HG02885 (cell line): ENCODE data around the gene ZNF611.
"Not testable (repeated sequence)": the region's sequence is repeated elsewhere in the genome, so short reads cannot be mapped to it uniquely, and the experiment has no call there.

ENCODE experiments used
- ATAC-seq: cut with Tn5 transposase; IDR thresholded peaks from one replicate; pipeline ENCODE4 v1.9.1; 2021; ENCODE audit warnings: mild to moderate bottlenecking; ENCODE audit not compliant: unreplicated experiment, poor library complexity

ZNF611 gene

GRCh38 chr19:52720541-52720940 is 14.3 kb downstream of the ZNF611 start:
- not testable (repeated sequence) for ATAC-seq

DNA sequence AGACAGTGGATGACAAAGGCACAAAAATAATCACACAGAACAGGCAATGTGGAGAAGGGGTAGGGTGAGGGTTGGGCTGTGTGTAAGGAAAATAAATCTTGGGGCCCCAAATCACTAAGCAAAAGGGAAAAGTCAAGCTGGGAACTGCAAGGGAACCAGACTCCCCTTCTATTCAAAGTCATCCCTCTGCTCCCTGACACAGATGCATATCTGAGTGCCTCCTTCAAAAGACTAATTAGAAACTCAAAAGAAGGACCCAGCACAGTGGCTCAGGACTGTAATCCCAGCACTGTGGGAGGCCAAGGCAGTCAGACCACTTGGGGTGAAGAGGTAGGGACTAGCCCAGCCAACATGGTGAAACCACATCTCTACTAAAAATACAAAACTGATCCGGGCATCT is 18.3 kb downstream of the ZNF611 start:
- no peak for ATAC-seq

GRCh38 chr19:52715902-52716301 is 18.9 kb downstream of the ZNF611 start:
- ATAC-seq: not testable (repeated sequence)

DNA sequence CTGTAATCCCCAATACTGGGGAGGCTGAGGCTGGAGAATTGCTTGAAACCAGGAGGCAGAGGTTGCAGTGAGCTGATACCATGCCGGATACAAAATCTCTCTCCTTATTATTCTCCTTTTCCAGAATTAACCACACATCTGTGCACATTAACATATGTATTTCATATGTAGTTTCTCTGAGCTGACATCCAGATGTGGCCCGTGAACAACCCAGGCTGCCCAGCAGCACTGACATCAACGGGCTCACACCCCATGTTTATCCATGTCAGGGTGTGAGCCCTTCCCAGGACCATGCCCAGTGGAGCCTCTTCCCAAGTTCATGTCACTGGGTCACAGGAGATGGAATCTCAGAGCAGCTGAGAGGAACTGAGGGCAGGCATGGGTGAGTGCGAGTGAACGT is 19.5 kb downstream of the ZNF611 start:
- ATAC-seq: not testable (repeated sequence)

GRCh38 chr19:52713051-52713450 is 21.8 kb downstream of the ZNF611 start:
- ATAC-seq: not testable (repeated sequence)

- not testable (repeated sequence) for ATAC-seq
Measured at GRCh38 chr19:52711661-52712060, 23.2 kb downstream of the ZNF611 start.

GRCh38 chr19:52710538-52710937 is 24.3 kb downstream of the ZNF611 start:
- no peak for ATAC-seq

DNA sequence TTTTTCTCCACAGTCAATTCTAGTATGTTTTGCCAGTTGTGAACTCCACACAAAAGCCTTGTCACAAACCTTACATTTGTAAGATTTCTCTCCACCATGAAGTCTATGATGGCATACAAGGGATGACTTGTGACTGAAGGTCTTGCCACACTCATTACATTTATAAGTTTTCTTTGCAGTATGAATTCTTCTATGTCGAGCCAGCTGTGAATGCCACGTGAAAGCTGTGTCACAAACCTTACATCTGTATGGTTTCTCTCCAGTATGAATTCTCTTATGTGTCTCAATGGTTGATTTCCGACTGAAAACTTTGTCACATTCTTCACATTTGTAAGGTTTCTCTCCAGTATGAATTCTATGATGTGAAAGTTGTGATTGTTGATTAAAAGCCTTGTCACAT is 29.2 kb downstream of the ZNF611 start:
- not testable (repeated sequence) for ATAC-seq

DNA sequence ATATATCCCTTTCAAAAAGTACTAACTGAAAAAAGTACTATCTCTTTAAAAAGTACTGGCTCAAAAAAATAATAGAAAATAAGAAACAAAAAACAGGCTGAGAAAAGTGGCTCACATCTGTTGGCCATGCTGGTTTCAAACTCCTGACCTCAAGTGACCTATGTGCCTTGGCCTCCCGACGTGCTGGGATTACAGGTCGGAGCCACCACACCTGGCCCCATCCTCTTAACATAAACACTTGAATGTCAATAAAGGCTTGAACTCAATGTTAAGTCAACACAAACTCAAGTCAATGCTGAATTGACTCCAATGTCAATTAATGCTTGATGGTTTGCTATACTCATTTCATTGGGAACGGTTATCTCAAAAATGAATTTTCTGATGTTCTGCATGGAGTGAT is 30.9 kb downstream of the ZNF611 start:
- no peak for ATAC-seq

GRCh38 chr19:52700673-52701072 is 34.2 kb downstream of the ZNF611 start:
- ATAC-seq: no peak

- not testable (repeated sequence) for ATAC-seq
Measured at GRCh38 chr19:52699555-52699954, 35.3 kb downstream of the ZNF611 start.

DNA sequence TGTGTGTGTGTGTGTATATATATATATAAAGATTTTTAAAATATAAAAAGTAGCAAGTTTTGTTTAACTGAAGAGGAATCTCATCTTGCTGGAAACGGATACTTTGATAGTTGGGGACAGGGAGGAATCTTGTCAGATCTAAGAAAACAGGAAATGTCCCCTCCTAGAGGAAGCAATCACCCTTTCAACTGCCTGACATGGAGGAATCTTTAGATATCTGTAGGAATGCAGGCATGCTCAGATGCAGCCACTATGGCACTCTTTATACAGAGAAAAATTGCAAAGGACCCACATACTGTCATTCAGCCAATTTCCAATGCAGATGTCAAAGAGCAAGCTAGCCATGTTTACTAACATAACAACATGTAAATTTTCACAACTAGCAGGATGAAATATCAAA is 38.8 kb downstream of the ZNF611 start:
- no peak for ATAC-seq

GRCh38 chr19:52694921-52695320 is 39.9 kb downstream of the ZNF611 start:
- ATAC-seq: no peak

DNA sequence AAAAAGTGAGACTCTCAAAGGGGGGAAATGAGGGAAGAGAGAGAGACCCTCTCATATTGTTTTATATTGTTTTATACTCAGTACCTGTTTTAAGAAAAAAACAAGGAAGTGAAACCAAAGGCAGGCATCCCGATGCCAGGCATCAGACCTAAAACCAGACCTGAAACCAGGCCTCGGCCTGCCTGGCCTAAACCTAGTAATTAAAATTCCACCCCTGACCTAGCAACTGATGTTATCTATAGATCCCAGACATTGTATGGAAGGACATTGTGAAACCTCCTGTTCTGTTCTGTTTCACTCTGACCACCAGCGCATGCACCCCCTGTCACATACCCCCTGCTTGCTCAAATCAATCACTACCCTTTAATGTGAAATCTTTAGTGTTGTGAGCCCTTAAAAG is 40.6 kb downstream of the ZNF611 start:
- ATAC-seq: not testable (repeated sequence)

DNA sequence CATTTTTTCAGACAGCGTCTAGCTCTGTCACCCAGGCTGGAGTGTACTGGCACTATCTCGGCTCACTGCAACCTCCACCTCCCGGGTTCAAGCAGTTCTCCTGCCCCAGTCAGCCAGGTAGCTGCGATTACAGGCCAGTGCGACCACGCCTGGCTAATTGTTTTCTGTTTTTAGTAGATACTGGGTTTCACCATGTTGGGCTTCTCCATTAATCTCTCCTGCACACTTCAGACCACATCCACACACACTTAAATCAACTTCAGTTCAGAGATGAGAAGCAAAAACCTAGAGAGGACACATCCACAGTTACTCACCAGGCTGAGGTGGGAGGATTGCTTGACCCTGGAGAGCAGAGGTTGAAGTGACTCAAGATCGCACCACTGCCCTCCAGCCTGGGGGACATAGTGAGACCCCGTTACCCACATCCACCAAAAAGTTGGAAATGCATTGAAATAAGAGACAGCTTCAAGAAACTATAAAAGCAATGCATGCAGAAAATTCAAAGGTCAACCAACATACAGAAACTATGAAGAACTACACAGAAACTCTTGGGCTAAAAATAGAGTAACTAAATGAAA is 42.3 kb downstream of the ZNF611 start:
- ATAC-seq: no peak

DNA sequence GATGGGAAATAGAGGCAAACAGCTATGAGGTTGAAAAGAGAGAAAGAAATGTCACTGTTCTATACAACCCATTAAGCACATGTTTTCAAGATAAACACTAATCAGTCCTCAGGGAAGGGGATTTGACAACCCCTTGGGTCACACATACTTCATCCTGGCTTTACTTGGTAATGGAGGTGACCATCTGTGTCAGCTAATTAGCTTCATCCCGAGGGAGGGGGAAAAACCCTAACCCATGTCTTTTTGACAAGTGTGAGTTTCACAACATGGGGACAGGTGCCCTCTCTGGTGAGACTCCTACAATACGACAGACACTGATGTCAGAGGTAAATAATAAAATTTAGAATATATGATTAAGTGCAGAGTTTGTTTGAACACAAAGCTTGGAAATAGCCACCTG is 43.1 kb downstream of the ZNF611 start:
- ATAC-seq: no peak

- ATAC-seq: no peak
Measured at GRCh38 chr19:52691215-52691610, 43.6 kb downstream of the ZNF611 start.

GRCh38 chr19:52690369-52691214 is 44.3 kb downstream of the ZNF611 start:
- peak; percentile 93 for ATAC-seq

DNA sequence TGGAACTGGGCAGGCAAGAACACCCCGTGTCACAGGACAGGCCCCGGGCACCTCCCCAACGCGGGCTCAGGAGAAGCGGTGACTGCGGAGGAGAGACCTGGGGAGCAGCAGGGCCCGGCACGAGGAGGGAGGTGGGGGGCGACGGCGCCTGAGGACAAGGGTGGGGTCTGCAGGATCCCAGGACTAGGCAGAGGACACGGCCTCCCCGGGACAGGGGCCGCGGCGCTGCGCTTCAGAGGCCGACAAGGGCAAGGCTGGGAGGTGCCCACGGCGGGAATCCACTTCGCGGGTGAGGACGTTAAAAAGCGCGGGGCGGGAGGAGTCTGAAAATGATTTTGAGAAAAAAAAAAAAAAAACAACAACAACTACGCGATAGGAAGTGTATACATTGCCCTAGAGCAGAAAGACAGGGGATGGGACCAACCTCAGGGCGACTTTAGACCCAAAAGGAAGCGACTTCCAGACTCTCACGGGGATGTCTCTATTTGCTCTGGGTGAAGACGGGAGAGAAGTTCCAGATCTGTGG is 44.9 kb downstream of the ZNF611 start:
- peak; percentile 39 for ATAC-seq

- ATAC-seq: not testable (repeated sequence)
Measured at GRCh38 chr19:52688925-52689796, 45.7 kb downstream of the ZNF611 start.

DNA sequence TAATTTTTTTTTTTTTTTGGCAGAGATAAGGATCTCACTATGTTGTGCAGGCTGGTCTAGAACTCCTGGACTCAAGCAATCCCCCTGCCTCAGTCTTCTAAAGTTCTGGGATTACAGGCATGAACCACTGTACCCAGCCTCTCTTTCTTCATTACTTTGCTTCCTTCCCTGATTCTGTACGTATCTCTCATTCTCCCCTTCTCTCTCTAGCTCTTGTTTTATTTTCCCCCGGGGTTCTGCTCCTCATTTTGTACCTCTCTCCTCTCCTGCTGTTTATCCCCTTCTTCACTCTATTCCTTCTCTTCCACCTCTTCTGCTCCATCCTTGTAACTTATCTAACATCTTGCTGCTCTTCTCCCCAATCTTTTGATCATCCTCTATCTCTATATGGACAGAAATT is 46.5 kb downstream of the ZNF611 start:
- no peak for ATAC-seq
